ENCODE measurements around the gene MVB12B. TPM values are rescaled to one million over a fixed set of nuclear protein-coding genes. Genes with fewer than 3 reads are reported as not detected.

Gene MVB12B
- total and polyA plus RNA-seq, 9 donors = 7.0 to 23.1 (median 17.8) TPM

- WGBS, 3 donors = 85 to 87% (median 86%) methylated on average over 11 of the region's 11 CpGs
- intact Hi-C loops (cut with DNase I) = no loop called here
- no peak overlapping the region for H3K4me3 ChIP-seq
- H3K27me3 ChIP-seq = no peaks in the 10 kb centered on the region
- no peaks in the 10 kb centered on the region for H3K9me3 ChIP-seq
- H3K36me3 ChIP-seq = no peaks in the 10 kb centered on the region
- no peak for DNase-seq
- H3K4me1 ChIP-seq (ENCODE audit: insufficient read depth) = no peaks in the 10 kb centered on the region
- TF ChIP-seq POLR2A (IDR thresholded peaks at IDR 0.05) (no peak), EP300 (IDR thresholded peaks at IDR 0.05) (no peak)
- TF ChIP-seq, protein P1, sequence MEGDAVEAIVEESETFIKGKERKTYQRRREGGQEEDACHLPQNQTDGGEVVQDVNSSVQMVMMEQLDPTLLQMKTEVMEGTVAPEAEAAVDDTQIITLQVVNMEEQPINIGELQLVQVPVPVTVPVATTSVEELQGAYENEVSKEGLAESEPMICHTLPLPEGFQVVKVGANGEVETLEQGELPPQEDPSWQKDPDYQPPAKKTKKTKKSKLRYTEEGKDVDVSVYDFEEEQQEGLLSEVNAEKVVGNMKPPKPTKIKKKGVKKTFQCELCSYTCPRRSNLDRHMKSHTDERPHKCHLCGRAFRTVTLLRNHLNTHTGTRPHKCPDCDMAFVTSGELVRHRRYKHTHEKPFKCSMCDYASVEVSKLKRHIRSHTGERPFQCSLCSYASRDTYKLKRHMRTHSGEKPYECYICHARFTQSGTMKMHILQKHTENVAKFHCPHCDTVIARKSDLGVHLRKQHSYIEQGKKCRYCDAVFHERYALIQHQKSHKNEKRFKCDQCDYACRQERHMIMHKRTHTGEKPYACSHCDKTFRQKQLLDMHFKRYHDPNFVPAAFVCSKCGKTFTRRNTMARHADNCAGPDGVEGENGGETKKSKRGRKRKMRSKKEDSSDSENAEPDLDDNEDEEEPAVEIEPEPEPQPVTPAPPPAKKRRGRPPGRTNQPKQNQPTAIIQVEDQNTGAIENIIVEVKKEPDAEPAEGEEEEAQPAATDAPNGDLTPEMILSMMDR (IDR thresholded peaks at IDR 0.05) = no peak
- H3K27ac ChIP-seq = no peak overlapping the region
These were observed 104.6 kb downstream of the MVB12B start for GRCh38 chr9:126431077-126431742.

DNA sequence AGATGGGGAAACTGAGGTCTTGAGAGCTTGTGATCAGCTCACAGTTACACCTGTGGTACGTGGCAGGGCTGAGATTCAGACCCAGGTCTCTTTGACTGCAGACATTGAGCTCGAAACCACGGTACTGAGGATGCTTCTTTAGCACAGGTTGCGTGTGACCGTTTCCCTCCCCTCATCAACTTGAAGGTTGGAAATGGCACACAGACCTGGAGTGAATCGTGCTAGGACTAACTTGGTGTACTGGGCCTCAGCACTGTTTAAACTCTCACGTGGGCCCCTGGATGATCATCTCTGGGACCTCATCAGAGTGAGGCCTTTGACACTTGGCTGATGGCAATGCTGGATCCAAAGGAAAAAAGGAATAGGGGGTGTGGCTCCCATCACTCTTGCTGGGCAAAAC lies 106.0 kb downstream of the MVB12B start:
- no peak overlapping the region for H3K27ac ChIP-seq
- no peak for DNase-seq
- H3K36me3 ChIP-seq = no peaks in the 10 kb centered on the region
- WGBS, 3 donors = 92 to 96% (median 93%) methylated on average over 7 of the region's 7 CpGs
- H3K4me3 ChIP-seq = no peak overlapping the region
- H3K4me1 ChIP-seq (ENCODE audit: insufficient read depth) = no peaks in the 10 kb centered on the region
- TF ChIP-seq EP300 (IDR thresholded peaks at IDR 0.05) (no peak), POLR2A (IDR thresholded peaks at IDR 0.05) (no peak)
- TF ChIP-seq, protein P1 (IDR thresholded peaks at IDR 0.05) = no peak
- H3K27me3 ChIP-seq = no peaks in the 10 kb centered on the region
- intact Hi-C loops (cut with DNase I) = no loop called here
- no peaks in the 10 kb centered on the region for H3K9me3 ChIP-seq

- no peak for TF ChIP-seq EP300 (IDR thresholded peaks at IDR 0.05)
- TF ChIP-seq POLR2A (IDR thresholded peaks at IDR 0.05) = no peak
- TF ChIP-seq, protein P1 (IDR thresholded peaks at IDR 0.05) = no peak
- Histone ChIP-seq H3K27ac (no peak overlapping the region), H3K4me3 (no peak overlapping the region), H3K36me3 (no peaks in the 10 kb centered on the region), H3K9me3 (no peaks in the 10 kb centered on the region), H3K27me3 (no peaks in the 10 kb centered on the region), H3K4me1 (ENCODE audit: insufficient read depth) (no peaks in the 10 kb centered on the region)
- DNase-seq = no peak
- intact Hi-C loops (cut with DNase I) = no loop called here
- 61 to 73% (median 70%) methylated on average over 2 of the region's 2 CpGs for WGBS, 3 donors
These were observed 108.5 kb downstream of the MVB12B start for GRCh38 chr9:126435105-126435504.

- 71 to 81% (median 76%) methylated on average over 8 of the region's 8 CpGs for WGBS, 3 donors
- no peak for DNase-seq
- TF ChIP-seq EP300 (IDR thresholded peaks at IDR 0.05) = no peak
- TF ChIP-seq POLR2A (IDR thresholded peaks at IDR 0.05) = no peak
- TF ChIP-seq, protein P1 (IDR thresholded peaks at IDR 0.05) = no peak
- H3K36me3 ChIP-seq = no peaks in the 10 kb centered on the region
- no peaks in the 10 kb centered on the region for H3K4me1 ChIP-seq (ENCODE audit: insufficient read depth)
- intact Hi-C loops (cut with DNase I) = no loop called here
- no peak overlapping the region for H3K4me3 ChIP-seq
- H3K27ac ChIP-seq = no peak overlapping the region
- H3K9me3 ChIP-seq = no peaks in the 10 kb centered on the region
- no peaks in the 10 kb centered on the region for H3K27me3 ChIP-seq
These were observed 109.0 kb downstream of the MVB12B start for GRCh38 chr9:126435626-126436025.
